Upper lobe of left lung (tissue), 6 donors: ENCODE measurements around the gene HS6ST1. TPM values are rescaled to one million over a fixed set of nuclear protein-coding genes. Genes with fewer than 3 reads are reported as not detected.
A peak's percentile ranks its signal among the peaks of the same experiment; 100 is the strongest.

Source experiments
- ATAC-seq, 2 donors: fragments of 200-7000 bp; cut with Tn5 transposase; one replicate each; pipeline ENCODE4 v1.9.1; 2022; ENCODE audit warnings: mild to moderate bottlenecking in 2 of 2, moderate library complexity in 2 of 2; ENCODE audit not compliant: low FRiP score in 2 of 2
- DNase-seq, 2 donors: peaks; one replicate each; pipeline ENCODE4 v3.0.0-alpha.2; 2019 to 2020
- H3K27ac ChIP-seq, 4 donors: fragments of 200-600 bp; sonication (generic); one replicate each; pipeline ENCODE4 v1.5.1; 2016 to 2019
- H3K27me3 ChIP-seq, 4 donors: fragments of 200-600 bp; sonication (generic); one replicate each; pipeline ENCODE4 v1.5.1; 2017 to 2019
- H3K36me3 ChIP-seq, 4 donors: fragments of 200-600 bp; sonication (generic); one replicate each; pipeline ENCODE4 v1.5.1; 2016 to 2019
- H3K4me1 ChIP-seq, 4 donors: fragments of 200-600 bp; sonication (generic); one replicate each; pipeline ENCODE4 v1.5.1; 2018 to 2019
- H3K4me3 ChIP-seq, 4 donors: fragments of 200-600 bp; sonication (generic); one replicate each; pipeline ENCODE4 v1.5.1; 2017 to 2019; ENCODE audit warnings: mild to moderate bottlenecking in 2 of 4, moderate library complexity in 1 of 4
- H3K9me3 ChIP-seq, 4 donors: fragments of 200-600 bp; sonication (generic); one replicate each; pipeline ENCODE4 v1.5.1; 2018 to 2019
- EP300 ChIP-seq, 4 donors: sonication (generic); formaldehyde crosslinking; IDR thresholded peaks; one replicate each; pipeline ENCODE4 v1.5.1; 2017; ENCODE audit warnings: antibody characterized with exemption in 4 of 4, control low read depth in 2 of 4
- POLR2A ChIP-seq, 4 donors: fragments of 450-650 bp; IDR thresholded peaks; one replicate each; pipeline ENCODE4 v1.5.1; 2016 to 2017; ENCODE audit warnings: antibody characterized with exemption in 4 of 4, mild to moderate bottlenecking in 2 of 4
- POLR2AphosphoS5 ChIP-seq, 2 donors: sonication (generic); formaldehyde crosslinking; IDR thresholded peaks; one replicate each; pipeline ENCODE4 v1.5.1; 2017; ENCODE audit warnings: antibody characterized with exemption in 2 of 2
- WGBS, 2 donors: methylation state at CpG; one replicate each; pipeline ENCODE4 v1.1.5; 2017 to 2018; 5-methylcytosine and 5-hydroxymethylcytosine counted together
- total RNA-seq, 6 donors: library from RNA; depleted of rRNA in 4 of 6; stranded (reverse); fragments of >200 nt in 4 of 6; gene quantifications; one replicate each; pipeline versions ENCODE4 v1.1.0 to v1.2.1, GENCODE V29; 2016 to 2021
- TF ChIP-seq, protein P1 (sequence below), 6 experiments: fragments of 450-650 bp in 4 of 6; fragments of 200-600 bp in 2 of 6; sonication (generic) in 2 of 6; IDR thresholded peaks; one replicate each; pipeline ENCODE4 v1.5.1; 2016 to 2019; ENCODE audit warnings: antibody characterized with exemption in 6 of 6
- donor health status: DM: no; HTN: no; CAD: no; lungs with moderate emphysema.
- donor health status: DM: no; HTN: yes; CAD: no; lungs with severe emphysema.

Gene HS6ST1
- total RNA-seq, 6 donors from 2014 or later: 24.0 to 96.8 (median 37.0) TPM

DNA sequence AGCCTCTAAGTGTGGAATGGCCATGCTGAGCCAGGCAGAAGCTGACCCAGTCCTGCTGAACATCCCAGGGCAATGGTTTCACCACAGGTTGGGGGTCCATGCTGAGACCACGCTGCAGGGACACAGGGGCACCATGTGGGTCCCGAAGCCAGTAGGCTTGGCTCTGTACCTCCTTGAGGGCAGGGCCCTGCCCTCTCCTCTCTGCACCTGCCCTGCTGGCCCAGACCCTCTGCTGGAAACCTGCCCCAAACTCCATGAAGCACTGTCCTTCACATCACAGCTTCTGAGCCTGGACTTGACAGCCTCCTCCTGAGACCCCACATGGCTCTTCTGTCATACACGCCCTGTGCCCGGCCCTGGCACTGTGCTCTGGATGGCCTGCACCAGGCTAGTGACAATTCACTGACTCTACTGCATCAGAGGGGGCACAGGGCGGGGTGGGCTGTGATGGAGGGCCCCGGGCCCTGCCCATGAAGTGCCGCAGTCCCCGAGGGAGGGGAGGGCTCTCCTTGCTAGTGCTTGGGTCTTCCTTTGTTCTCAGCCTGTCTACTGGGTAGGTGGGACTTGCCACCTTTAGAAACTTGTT, 24.7 kb downstream of the HS6ST1 start:
- DNase-seq: no peak
- ATAC-seq: no peak
- Histone ChIP-seq H3K4me1 (peaks cover 0 to 13% (median 0%) of the 10 kb centered on the region in 4 donors), H3K27ac (no peak overlapping the region), H3K27me3 (no peaks in the 10 kb centered on the region), H3K9me3 (no peaks in the 10 kb centered on the region), H3K4me3 (no peak overlapping the region), H3K36me3 (no peaks in the 10 kb centered on the region)
- 90 to 94% methylated on average over 2 to 8 of the region's 8 CpGs for WGBS, 2 donors
- TF ChIP-seq, protein P1, sequence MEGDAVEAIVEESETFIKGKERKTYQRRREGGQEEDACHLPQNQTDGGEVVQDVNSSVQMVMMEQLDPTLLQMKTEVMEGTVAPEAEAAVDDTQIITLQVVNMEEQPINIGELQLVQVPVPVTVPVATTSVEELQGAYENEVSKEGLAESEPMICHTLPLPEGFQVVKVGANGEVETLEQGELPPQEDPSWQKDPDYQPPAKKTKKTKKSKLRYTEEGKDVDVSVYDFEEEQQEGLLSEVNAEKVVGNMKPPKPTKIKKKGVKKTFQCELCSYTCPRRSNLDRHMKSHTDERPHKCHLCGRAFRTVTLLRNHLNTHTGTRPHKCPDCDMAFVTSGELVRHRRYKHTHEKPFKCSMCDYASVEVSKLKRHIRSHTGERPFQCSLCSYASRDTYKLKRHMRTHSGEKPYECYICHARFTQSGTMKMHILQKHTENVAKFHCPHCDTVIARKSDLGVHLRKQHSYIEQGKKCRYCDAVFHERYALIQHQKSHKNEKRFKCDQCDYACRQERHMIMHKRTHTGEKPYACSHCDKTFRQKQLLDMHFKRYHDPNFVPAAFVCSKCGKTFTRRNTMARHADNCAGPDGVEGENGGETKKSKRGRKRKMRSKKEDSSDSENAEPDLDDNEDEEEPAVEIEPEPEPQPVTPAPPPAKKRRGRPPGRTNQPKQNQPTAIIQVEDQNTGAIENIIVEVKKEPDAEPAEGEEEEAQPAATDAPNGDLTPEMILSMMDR (IDR thresholded peaks at IDR 0.05): no peak
- TF ChIP-seq POLR2AphosphoS5 (IDR thresholded peaks at IDR 0.05): no peak
- no peak for TF ChIP-seq POLR2A (IDR thresholded peaks at IDR 0.05)
- TF ChIP-seq EP300 (IDR thresholded peaks at IDR 0.05): no peak

DNA sequence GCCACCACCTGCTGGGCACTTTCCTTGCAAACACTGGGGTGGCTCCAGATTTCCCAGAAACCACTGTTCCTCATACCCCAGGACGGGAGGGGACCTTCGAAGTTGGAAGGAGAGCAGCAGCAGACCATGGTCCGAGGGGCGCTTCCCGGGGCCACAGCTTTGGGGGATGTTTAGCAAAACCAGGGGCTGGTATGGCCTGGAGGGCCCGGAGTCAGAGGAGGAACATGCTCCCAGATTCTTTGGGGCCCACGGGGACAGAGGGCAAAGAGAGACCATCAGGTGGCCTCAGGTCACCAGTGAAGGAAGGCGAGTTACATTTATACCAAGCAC, 25.3 kb downstream of the HS6ST1 start:
- ATAC-seq (no peak), DNase-seq (no peak)
- TF ChIP-seq, protein P1 (IDR thresholded peaks at IDR 0.05): no peak
- TF ChIP-seq EP300 (IDR thresholded peaks at IDR 0.05) (no peak), POLR2A (IDR thresholded peaks at IDR 0.05) (no peak), POLR2AphosphoS5 (IDR thresholded peaks at IDR 0.05) (no peak)
- 88 to 92% methylated on average over 8 of the region's 8 CpGs for WGBS, 2 donors
- Histone ChIP-seq H3K4me3 (no peak overlapping the region), H3K27me3 (no peaks in the 10 kb centered on the region), H3K27ac (no peak overlapping the region), H3K9me3 (no peaks in the 10 kb centered on the region), H3K36me3 (no peaks in the 10 kb centered on the region), H3K4me1 (peaks cover 0 to 13% (median 0%) of the 10 kb centered on the region in 4 donors)

DNA sequence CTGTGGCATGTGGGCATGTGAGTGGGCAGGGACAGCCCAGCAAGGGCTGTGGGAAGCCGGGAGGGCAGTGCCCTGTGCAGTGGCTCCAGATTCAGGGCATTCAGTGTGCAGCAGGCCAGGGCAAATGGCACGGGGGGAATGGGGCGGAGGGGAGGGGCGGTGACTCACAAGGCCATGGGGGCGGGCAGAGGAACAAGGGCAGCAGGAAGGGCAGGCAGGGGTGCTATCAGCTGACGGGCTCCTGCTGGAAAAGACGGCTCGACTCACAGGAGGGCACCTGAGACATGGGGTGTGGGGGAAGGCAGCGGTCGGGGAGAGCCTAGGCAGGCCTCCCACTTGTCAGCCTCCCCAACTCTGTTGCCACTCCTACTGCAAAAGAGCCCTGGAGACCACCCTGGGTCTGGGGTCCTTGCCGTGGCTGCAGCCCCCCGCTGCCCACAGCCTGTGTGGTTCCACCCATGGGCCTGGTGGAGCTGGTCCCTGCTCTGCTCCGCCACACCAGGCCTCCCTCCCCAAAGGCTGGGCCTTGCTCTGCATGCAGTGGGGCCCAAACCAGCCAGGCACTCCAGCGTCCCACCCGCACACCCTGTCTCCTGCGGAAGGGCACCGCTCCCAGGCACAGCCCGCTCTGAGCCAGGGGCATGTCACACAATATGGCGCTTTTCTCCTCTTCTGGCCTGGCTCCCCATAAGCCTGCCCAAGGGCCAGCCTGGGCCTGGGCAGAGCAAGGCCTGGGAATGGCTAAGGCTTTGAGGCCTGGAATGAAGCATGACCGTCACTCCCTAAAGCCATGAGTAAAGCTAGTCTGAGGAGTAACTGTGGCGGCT, 25.9 kb downstream of the HS6ST1 start:
- DNase-seq: no peak
- 86 to 89% methylated on average over 14 to 21 of the region's 21 CpGs for WGBS, 2 donors
- no peaks in the 10 kb centered on the region for H3K27me3 ChIP-seq
- H3K4me1 ChIP-seq: peaks cover 0 to 13% (median 0%) of the 10 kb centered on the region in 4 donors
- no peak for TF ChIP-seq EP300 (IDR thresholded peaks at IDR 0.05)
- no peak for TF ChIP-seq POLR2A (IDR thresholded peaks at IDR 0.05)
- TF ChIP-seq, protein P1 (IDR thresholded peaks at IDR 0.05): no peak
- no peak for TF ChIP-seq POLR2AphosphoS5 (IDR thresholded peaks at IDR 0.05)
- H3K9me3 ChIP-seq: no peaks in the 10 kb centered on the region
- H3K4me3 ChIP-seq: no peak overlapping the region
- peak; percentile 8 to 20 for ATAC-seq
- H3K36me3 ChIP-seq: peaks cover 0 to 4% (median 0%) of the 10 kb centered on the region in 4 donors
- H3K27ac ChIP-seq: no peak overlapping the region

DNA sequence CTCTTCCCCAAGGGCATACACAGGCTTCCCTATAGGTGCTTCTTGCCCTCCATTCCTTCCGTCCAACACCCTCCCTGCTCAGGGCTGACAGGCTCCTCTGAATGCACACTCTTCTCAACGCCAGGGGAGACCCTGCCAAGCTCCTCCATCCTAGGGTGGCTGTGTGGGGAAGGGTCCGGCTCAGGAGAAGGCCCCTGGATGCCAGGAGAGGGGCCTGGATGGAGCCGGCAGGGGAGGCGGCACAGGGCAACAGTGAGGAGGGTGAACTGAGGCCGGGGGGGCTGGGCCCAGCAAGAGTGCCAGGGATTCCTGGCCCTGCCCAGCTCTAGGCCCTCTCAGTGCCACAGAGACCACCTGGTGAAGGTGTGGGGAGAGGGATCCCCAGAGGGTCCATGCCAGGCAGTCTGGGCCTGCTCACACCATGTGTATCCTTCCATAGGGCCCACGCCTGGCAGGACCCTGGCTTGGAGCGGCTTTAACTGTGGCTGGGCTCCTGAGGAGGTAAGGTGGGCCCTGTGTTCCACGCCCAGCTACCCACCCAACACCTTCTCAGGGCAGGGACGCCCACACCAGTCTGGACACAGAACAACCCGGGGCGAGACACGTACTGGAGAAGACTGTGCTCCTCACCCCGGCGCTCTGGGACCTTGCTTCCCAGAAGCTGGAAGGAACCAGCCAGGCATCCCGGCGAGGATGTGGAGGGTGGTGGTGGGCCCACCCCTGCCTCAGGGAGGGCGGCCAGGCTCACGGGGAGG, 26.6 kb downstream of the HS6ST1 start:
- no peak overlapping the region for H3K4me3 ChIP-seq
- DNase-seq (no peak), ATAC-seq (peak; percentile 3 to 20)
- H3K27me3 ChIP-seq: no peaks in the 10 kb centered on the region
- 95 to 96% methylated on average over 9 to 19 of the region's 19 CpGs for WGBS, 2 donors
- H3K27ac ChIP-seq: no peak overlapping the region
- TF ChIP-seq, protein P1 (IDR thresholded peaks at IDR 0.05): no peak
- no peak for TF ChIP-seq EP300 (IDR thresholded peaks at IDR 0.05)
- TF ChIP-seq POLR2A (IDR thresholded peaks at IDR 0.05): no peak
- no peak for TF ChIP-seq POLR2AphosphoS5 (IDR thresholded peaks at IDR 0.05)
- no peaks in the 10 kb centered on the region for H3K9me3 ChIP-seq
- peaks cover 0 to 13% (median 0%) of the 10 kb centered on the region in 4 donors for H3K4me1 ChIP-seq
- peaks cover 0 to 7% (median 0%) of the 10 kb centered on the region in 4 donors for H3K36me3 ChIP-seq
